DMS53 (cell line): ENCODE measurements around the gene RNF144A.

ENCODE experiments used
- DNase-seq: peaks from one replicate; lab custom pipeline; 2025; lab: John Stamatoyannopoulos, UW

The RNF144A gene

DNA sequence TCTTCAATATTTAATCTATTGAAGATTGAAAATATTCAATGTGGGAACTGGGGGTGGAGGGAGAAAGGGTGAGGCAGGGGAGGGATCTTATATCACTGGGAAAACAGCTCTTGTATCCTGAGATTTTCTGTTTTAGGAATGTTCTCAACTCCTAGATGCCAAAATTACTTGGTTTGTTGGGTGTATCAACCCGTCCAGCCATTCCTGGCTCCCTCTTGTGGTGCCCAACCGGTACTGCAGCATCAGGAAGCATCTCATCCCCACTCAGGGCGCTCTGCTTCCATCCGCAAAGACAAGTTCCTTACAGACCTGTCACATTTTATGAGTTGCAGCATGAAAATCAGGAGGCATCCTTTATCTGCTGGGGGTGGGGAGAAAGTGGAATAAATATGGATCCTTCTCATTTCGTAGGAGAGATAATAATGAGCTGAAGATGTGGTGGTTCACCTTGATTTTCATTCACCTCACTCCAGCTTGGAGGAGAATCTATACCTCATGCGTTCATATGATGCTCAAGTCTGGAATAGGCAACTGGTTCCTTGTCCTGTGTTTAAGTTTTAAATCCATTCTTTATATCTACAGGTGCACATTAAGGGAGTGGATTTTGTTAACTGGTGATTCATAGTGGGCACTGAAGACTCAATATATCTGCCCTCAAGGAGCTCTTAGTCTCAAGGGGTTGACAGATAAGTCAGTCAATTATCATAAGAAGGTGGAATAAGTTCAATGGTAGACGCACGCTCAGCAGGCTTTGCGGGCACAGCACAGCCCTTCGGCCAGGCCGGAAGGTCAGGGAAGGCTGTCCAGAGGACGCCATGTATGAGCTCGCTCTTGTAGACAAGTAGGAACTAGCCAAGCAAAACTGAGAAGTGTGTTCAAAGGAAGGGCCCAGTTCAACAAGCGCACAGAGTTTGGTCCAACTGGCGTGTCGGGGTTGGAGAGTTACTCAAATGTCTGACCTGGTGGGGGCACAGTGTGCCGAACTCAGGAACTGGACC lies 127.3 kb downstream of the RNF144A start:
- DNase-seq, result peak; percentile 61

DNA sequence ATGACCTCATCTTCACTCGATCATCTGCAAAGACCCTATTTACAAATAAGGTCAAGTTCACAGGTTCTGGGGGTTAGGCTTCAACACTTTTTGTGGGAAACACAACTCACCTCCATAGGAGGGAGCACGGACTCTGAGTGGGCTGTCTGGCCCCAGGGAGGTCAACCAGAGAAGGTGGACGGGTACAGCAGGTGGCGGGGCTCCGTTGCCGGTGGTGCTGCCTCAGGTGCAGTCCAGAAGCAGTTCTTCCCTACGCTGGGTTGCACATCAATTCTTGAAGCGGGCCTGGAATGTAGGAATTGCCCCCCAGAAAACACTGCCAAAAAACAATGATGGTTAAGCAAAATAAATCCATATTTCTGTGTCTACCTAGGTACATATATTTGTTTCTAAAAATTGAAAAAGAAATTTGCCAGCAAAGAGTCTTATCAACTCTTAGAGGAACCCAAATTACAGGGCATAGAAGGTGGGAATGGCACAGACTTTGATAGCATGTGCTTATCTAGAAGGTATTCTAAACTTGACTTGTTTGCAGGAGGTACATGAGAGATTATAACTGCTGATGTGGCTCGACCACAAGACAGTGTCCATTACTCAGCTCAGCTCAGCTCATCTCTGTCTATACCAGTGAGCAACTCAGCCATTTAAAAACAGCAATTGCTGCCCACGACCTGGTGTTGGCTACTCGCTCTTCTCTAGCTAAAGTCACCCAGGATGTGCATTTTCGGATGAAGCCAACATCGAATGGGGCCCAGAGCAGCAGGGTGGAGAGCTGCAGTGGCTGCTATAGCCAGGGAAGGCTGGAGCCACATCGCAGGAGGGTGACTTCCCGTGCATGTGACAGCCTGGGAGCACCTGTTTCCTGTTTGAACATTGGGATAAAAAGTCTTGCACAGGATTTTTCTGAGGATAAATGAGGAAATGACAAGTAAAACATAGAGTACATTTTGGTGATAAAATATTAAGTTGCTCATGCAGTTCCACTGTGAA lies 128.7 kb downstream of the RNF144A start:
- DNase-seq, result no peak

DNA sequence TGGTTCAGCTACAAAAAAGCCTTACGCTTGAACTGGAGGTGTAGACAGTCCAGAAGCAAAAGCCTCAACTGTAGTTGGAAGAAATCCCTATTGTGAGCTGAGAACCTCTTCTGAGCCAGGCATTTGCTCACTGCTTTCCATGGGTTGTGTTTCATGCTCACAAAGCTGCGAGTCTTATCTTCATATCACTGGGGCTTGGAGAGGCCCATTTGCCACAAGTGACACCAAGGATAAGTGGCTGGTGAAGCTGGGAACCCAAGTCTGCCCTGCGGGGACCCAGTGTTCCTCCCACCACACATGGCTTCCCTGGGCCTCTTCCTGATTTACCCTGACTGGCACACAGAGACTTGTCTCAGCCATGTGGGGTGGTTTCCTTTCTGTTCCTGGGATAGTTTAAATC lies 130.4 kb downstream of the RNF144A start:
- DNase-seq, result no peak

DNA sequence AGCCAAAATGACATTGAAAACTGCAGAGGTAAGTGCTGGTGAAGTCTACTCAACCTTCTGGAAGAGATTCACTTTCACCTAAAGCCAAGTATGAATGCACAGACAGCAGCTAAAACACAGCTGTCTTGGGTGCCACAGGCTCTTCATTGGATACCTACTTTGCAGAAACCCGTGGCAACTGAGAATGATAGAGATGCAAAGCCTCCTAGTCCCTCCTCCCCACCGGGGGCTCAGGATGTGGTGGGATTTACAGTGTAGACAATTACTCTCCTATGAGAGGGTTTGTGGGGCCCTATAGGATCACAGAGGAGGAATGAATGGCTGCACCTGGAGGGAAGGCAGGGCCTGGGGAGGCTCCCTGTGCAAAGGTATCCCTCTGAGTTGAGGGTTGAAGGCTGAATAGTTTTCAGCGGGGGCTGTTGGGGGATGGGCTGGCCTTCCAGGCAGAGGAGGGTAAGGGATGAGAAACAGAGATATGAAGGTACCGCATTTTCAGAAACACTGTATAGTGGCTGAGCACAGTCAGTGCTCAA lies 131.6 kb downstream of the RNF144A start:
- DNase-seq, result no peak

DNA sequence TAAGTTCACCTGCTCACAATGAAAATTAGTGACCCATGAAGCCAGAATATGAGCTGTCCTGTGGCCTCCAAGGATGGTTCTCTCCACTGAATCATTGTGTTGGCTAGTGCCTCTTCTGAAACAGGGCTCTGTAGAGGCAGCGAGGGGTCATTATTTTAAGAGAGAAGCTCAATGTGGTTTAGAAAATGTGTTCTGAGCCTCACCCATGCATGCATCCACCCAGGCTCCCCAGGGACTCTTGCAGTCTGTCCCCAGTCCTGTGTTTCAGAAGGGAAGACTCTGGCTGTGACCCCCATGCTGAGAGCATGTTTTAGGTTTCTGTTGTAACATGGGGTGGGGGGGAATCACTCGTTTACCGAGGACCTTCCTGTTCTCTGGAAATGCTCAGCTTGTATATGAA lies 135.2 kb downstream of the RNF144A start:
- no peak for DNase-seq

DNA sequence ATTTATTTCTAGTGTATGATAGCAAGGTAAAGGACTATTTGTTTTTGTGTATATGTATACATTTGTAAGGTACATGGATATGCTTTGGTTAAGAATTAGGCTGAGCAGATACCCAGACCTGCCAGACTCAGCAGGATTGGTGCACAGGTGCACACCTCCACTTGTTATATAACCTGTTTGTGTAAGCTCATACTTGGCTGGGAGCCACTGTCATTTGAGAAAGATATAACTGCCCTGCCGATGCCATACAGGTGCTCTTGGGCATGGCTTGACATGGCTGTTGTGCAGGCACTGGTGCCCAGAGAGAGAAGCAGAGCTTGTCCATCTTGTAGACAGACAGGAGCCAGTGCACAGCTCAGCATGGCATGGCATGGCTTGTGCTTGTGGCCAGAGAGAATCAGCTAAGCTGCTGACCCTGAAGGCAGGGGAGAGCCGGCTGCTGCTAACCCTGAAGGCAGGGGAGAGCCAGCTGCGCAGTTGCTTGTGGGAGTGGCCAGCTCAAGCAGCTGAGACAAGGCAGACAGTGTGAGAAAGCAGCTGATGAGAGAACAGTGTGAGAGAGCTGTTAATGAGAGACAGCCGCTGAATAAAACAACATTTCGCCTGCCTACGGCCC lies 136.5 kb downstream of the RNF144A start:
- peak; percentile 92 for DNase-seq

DNA sequence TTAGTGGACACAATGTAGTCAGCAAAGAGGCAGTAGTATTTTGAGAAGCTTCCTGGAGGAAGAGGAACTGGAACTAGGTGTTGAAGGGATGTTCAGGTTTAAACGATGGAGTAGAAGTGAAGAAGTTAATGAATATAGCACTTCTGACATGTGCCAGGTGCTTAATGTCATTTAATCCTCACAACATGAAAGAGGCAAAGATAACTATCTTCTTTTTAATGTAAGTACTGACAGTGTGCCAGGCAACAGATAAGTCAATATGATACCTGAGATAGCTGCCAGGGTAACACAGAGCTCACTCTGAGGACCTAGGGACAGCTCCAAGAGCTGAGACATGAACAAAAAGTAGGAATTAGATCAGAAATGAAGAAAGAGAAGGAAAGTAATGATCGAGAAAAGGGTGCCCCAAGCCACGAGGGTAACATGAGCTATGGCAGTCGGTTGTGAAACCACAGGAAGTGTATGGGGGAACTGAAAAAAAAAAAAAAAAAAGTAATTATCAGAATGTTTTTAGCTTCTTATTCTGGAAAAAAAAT lies 140.7 kb downstream of the RNF144A start:
- DNase-seq, result peak; percentile 6

DNA sequence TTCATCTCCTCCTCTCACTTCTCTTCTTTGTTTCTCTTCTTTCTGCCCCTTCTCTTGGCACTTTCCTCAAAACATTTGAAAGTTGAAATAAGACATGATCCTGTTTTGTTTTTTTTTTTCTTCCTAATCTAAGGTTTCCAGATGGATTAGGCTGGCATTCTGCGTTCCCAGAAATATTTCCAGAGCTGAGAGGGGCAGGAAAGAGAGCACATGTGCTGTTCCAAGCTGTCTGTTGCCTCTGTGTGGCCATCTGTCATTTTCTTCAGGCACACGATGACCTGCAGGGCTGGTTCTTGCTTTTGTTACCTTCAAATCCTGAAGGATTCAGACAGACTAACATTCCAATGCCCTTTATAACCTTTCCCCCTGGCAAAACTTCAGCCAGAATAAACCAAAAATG lies 142.9 kb downstream of the RNF144A start:
- DNase-seq, result no peak

DNA sequence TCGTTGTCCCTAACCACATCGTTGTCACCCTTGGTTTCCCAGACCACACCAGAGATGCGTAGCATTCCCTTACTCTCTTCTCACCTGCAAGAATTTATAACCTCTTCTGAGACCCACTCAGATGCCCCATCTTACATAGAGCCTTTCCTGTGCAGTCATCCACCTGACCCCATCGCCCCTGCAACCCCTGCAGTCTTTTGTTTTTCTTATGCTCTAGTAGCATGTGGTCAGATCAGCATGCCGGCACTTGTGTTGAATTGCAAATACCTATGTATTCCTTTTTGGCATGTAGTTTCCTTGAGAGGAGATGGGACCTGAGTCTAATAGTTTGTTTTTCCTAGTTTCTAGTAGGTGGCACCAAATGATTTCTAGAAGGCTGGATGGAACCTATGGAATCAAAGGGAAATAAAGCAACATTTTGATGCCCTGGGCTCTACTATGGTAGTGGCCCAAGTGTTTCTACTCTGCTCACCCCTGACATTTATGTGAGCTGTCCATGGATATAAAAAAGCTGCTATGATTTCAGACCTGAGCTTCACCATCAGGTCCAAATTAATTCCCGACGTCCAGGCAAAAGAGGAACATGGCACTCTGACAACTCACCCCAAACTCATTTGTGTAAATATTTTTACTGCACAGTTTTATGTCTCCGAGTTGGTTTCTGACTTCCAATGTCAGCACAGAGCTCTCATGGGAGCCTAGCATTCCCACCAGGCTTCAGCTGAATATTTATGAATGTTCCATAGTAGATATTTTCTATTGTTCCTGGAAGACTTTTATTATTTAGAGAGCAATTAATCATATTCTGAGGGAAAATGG lies 143.6 kb downstream of the RNF144A start:
- no peak for DNase-seq

DNA sequence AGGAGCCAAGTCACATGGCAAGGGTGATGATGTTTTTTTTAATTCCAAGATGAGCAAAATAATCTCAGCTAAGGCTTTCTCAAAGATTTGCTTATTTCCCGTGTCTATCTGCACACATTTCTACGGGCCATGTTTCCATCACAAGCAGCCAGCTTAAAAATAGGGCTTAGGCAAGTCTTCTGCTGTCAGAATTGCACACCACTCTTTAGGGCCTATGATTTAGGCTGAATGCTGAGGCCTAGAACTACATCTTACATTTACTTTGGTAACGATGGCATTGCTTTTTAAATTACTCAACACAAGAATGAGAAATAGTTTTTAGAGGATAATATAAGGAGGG lies 144.2 kb downstream of the RNF144A start:
- DNase-seq, result no peak

DNA sequence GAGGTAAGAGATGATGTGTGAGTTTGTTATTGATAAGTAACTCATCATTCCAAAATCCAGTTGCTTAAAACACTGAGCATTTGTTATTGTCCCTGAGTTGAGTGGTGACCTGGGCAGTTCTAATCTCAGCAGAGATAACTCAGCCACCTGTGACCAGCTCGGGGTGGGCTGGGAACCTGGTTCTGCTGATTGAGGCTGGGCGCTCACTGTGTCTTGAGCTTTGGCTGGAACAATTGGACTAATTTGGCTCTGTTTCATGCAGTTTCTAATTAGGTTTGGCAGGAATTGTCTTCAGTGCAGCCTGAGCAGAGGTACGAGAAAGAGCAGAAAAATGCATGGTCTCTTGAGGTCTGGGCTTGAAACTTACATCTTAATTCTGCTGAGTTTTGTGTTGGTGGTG lies 144.7 kb downstream of the RNF144A start:
- DNase-seq, result no peak

DNA sequence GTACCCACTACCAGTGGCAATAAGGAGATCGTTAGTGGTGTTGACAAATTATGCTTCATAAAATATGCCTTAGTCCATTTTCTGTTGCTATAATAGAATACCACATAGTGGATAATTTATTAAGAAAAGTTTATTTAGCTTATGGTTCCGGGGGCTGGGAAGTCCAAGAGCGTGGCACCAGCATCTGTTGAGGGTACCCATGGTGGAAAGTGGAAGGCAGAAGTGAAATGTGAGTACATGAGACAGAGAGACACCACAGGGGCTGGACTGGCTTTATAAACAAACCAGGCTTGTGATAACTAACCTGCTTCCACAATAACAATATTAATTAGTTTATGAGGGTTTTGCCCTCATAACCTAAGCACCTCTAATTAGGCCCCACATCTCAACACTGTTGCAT lies 146.6 kb downstream of the RNF144A start:
- DNase-seq, result no peak

DNA sequence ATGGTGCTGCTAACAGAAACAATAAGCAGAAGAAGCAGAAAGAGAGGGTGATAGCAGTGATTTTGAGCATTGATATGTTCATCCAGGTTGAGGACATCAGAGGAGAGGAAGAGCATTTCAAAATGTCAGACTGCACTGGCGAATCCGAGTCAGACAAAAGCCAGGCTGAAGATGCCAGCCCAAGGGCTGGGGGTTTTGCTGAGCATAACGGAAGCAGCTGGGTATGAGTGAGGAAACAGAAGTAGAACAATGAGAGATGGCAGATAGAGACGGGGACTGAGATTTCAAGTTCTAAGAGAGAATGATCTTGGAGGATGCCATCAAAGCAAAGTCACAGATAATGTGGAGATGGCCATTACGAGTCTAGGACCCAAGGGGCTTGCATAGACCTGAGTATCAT lies 151.2 kb downstream of the RNF144A start:
- no peak for DNase-seq

DNA sequence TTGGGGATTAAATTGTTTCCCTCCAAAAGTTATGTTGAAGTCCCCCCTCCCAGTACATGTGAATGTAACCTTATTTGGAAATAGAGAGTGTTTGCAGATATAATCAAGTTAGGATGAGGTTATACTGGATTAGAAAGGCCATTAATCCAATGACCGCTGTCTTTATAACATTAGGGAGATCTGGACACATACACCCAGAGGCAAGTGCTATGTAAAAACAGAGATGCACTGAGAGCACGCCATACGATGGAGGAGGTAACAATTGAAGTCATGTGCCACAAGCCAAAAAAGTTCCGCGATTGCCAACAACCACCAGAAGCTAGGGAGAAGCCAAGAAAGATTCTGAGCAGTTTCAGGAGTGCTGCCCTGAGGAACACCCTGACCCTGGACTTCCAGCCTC lies 153.3 kb downstream of the RNF144A start:
- DNase-seq, result no peak

DNA sequence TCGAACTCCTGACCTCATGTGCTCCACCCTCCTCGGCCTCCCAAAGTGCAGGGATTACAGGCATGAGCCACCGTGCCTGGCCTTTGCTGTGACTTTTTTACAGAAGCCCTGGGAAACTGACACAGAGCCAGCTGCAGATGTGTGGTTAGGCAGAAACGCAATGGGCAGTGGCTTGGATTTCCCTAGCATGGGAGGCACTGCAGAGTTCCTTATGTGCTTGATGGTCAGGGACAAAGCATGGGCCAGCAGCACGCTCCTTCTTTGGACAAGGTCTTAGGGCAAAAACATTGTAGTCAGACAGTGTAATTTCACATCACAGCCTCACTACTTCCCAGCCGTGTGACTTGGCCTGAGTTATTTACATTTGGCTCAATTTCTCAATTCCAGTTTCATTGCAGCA lies 153.9 kb downstream of the RNF144A start:
- DNase-seq, result no peak

DNA sequence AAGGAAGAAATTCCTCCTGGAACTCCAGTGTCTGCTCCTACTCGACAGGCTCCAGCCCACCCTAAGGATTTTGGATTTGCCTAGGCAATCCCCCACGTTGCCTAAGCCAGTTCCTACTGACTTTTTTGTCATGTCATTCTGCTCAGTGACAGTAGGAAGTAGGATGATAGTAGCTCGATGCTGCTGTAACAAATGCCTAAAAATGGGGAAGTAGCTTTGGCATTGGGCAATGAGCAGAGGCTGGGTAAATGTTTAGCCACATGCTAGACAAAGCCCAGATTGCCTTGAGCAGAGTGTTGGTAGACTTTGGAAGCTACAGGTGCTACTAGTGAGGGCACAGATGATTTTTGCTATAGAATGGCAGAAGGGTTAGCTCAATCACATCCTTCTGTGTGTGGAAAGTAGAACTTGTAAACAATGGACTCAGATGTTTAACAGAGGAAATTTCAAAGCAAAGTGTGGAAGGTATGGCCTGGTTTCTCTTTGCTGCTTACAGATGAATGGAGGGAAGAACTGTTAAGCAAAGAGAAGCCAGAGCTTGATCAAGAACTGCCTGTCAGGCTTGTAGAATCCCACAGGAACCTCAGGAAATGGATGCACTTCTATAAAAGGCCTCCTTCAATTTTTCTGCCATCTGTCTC lies 154.8 kb downstream of the RNF144A start:
- DNase-seq, result no peak

DNA sequence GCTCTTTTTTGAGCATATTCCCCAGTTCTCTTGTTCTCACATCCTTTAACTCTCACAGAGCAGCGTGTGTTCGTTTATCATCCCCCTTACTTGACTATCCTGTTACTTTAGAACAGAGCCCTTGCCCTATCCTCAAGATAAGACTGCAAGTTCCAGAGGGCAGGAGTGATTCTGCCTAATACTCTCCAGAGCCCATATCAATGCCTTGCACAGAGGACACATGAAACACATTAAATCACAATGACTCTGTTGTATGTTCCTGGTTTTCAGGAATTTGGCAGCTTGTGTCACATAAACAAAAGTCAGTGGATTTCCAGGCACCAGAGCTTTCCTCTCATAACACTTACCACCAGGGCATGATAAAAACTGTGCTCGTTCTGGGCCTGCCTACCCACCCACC lies 156.7 kb downstream of the RNF144A start:
- no peak for DNase-seq

DNA sequence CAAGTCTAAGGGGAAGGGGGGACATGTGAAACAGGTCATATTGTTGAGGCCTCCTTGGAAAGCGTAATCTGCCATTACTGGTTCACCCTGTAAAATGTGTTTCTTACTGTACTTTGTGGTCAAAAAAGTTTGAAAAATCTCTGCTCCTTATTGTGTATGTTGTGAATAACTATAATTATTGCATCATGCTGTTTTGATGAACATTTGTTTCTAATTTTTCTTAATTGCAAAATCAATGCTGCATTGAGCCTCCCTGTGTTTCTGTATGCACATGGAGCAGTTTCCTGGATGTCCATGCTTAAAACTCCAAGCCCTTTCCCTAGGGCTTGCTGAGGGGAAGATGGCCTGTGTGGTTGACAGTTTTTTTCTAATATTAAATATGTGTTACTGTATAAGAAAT lies 158.6 kb downstream of the RNF144A start:
- DNase-seq, result no peak

DNA sequence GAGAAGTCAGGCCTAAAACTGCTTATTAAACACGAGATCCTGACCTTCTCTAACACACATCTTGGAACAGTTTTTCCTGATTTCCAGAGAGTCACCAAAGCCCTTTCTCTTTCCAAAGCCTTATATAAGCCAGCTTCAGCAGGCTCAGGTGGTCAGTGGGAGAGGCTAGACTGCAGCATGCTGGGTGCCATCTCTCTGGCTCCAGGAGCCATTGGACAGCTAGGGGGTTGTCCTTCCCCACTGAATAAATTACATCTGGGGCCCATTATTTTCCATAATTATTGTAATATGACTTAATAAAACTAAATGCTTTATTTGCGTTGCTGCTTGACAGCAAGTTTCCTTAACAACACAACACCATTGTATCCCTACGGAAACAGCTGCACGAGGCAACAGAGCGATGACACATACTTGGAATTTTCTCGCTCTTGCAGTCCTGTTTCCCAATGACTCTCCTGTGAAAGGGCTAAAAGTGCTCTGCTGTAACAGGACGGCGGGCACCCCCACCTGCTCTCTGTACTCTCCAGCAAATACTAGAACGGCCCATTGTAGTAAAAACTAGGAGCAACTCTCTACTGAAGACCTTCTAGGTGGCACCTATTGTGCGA lies 160.6 kb downstream of the RNF144A start:
- no peak for DNase-seq
